Measurements from ENCODE around the gene CELA2B. TPM values are rescaled to one million over a fixed set of nuclear protein-coding genes. Genes with fewer than 3 reads are reported as not detected.

Gene CELA2B
- polyA plus RNA-seq, 1 of the 3 experiments (the other 2 are of a cell fraction) = not detected

DNA sequence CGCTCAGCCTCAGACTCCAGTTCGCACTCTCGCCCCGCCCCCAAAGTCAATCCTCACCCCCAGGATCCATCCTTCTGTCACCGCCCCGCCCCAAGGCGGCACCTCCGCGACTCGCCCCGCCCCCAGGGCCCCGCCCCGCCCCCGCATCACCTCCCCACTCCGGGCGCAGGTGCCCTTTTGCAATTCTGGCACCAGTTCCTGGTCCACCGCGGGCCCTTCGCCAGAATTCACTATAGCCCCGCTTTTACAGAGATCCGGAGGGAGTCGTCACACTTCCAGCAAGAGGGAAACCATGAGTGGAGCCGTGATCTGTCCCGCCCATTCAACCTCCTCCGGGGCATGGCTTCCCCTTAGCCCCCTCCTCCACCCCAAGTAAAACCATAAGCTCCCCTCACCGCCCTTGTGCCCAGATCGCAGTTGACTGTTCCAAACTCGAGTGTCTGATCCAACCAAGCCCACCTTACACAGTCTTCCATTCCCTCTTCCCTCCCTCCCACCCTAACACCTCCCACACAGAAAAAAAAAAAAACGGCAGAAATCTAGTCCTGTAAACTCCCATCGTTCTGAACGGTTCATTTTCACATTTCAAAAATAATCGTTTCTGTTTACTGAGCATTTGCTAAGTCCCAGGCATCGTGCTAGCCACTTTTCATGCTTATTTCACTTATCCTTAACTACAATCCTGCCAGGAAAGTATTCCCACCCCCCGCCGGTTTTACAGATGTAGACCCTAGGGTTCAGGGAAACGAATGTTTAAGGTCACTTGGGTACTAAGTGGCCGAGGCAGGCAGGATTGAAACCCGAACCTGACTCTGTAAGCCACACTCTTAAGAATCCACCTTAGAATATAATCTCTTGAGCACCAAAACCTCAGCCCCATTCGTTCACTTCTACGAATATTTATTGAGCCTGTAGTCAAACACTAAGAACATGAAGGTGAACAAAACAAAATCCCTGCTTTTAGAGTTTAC is 49.4 kb downstream of the CELA2B start (continued):
- TF ChIP-seq, protein P1, sequence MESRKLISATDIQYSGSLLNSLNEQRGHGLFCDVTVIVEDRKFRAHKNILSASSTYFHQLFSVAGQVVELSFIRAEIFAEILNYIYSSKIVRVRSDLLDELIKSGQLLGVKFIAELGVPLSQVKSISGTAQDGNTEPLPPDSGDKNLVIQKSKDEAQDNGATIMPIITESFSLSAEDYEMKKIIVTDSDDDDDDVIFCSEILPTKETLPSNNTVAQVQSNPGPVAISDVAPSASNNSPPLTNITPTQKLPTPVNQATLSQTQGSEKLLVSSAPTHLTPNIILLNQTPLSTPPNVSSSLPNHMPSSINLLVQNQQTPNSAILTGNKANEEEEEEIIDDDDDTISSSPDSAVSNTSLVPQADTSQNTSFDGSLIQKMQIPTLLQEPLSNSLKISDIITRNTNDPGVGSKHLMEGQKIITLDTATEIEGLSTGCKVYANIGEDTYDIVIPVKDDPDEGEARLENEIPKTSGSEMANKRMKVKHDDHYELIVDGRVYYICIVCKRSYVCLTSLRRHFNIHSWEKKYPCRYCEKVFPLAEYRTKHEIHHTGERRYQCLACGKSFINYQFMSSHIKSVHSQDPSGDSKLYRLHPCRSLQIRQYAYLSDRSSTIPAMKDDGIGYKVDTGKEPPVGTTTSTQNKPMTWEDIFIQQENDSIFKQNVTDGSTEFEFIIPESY (IDR thresholded peaks at IDR 0.05; ENCODE audit: borderline replicate concordance, low read depth) = no peak
- no peak for TF ChIP-seq CHD2 (IDR thresholded peaks at IDR 0.05; ENCODE audit: low read length, partially characterized antibody)

DNA sequence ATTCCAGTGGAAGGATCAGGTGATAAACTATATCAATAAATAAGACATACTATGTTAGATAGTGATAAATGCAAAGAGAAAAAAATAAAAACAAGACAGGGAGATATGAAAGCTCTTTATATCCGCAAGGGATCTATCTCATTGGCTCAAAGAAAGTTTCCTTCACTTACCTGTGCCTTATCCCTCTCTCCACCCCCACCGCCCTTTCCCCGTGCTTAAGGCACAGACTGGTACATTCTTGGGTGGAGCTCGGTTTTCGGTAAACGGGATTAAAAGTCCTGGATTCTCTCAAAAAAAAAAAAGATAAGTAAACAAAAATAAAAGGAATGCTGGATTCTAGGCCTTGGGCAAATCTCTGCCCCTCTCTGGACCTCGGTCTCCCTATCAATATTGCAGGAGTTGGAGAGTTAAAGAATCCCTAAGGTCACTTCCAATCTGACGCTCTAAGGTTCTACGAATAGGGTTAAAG is 50.2 kb downstream of the CELA2B start:
- no peaks in the 10 kb centered on the region; the same call in 1 of the 2 replicates for H4K20me1 ChIP-seq (ENCODE audit: insufficient read depth)
- H3K27ac ChIP-seq (ENCODE audit: low read depth in 2 of 2, low read length in 1 of 2) = peak overlapping the region; percentile 84 to 88
- peaks cover 54% of the 10 kb centered on the region for H3K79me2 ChIP-seq (ENCODE audit: insufficient read depth)
- H3K4me3 ChIP-seq (ENCODE audit: low read depth in 2 of 2, low read length in 1 of 2) = peak overlapping the region; percentile 88 to 89
- peaks cover 6 to 20% of the 10 kb centered on the region in 2 experiments for H3K4me1 ChIP-seq (ENCODE audit: control insufficient read depth in 1 of 2, insufficient read depth in 2 of 2, low read depth in 1 of 2, low read length in 1 of 2)
- ChIA-PET POLR2A (no interaction called here), CTCF (interaction anchor here (1.0 to 1.3 kb wide), 2 partner anchors 202 to 215 kb away, joined by 3 to 4 read pairs; no protein-coding TSS in a partner anchor)
- H3K9me3 ChIP-seq = no peaks in the 10 kb centered on the region
- DNase-seq = no peak
- H3K27me3 ChIP-seq (ENCODE audit: insufficient read depth) = no peaks in the 10 kb centered on the region
- peaks cover 16% of the 10 kb centered on the region for H3F3A ChIP-seq (replicated peaks; ENCODE audit: insufficient read depth)
- 16% methylated on average over 9 of the region's 9 CpGs for WGBS (ENCODE audit: low lambda C conversion rate)
- H3K4me2 ChIP-seq = peak overlapping the region; percentile 91
- peak overlapping the region; percentile 62 for H3K9ac ChIP-seq
- H3K9me2 ChIP-seq = no peaks in the 10 kb centered on the region
- H2AFZ ChIP-seq (ENCODE audit: low read depth) = peak overlapping the region; percentile 90
- no peak for TF ChIP-seq GABPA (IDR thresholded peaks at IDR 0.05; ENCODE audit: low read depth)
- no peak for TF ChIP-seq FOXM1 (IDR thresholded peaks at IDR 0.05; ENCODE audit: low read depth)
- TF ChIP-seq, protein P2, sequence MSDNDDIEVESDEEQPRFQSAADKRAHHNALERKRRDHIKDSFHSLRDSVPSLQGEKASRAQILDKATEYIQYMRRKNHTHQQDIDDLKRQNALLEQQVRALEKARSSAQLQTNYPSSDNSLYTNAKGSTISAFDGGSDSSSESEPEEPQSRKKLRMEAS (IDR thresholded peaks at IDR 0.05; ENCODE audit: low read depth) = no peak
- TF ChIP-seq, protein P3, sequence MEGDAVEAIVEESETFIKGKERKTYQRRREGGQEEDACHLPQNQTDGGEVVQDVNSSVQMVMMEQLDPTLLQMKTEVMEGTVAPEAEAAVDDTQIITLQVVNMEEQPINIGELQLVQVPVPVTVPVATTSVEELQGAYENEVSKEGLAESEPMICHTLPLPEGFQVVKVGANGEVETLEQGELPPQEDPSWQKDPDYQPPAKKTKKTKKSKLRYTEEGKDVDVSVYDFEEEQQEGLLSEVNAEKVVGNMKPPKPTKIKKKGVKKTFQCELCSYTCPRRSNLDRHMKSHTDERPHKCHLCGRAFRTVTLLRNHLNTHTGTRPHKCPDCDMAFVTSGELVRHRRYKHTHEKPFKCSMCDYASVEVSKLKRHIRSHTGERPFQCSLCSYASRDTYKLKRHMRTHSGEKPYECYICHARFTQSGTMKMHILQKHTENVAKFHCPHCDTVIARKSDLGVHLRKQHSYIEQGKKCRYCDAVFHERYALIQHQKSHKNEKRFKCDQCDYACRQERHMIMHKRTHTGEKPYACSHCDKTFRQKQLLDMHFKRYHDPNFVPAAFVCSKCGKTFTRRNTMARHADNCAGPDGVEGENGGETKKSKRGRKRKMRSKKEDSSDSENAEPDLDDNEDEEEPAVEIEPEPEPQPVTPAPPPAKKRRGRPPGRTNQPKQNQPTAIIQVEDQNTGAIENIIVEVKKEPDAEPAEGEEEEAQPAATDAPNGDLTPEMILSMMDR (IDR thresholded peaks at IDR 0.05) = no peak
- TF ChIP-seq FOXJ3 (CRISPR knock-in tag; IDR thresholded peaks at IDR 0.05) = no peak
- TF ChIP-seq RAD21 (IDR thresholded peaks at IDR 0.05; ENCODE audit: low read length) = no peak
- TF ChIP-seq TEAD4 (IDR thresholded peaks at IDR 0.05; ENCODE audit: borderline replicate concordance, insufficient read depth) = no peak
- no peak for TF ChIP-seq TCF12 (IDR thresholded peaks at IDR 0.05)
- no peak for TF ChIP-seq TAF1 (IDR thresholded peaks at IDR 0.05; ENCODE audit: borderline replicate concordance, low read depth, low read length)
- no peak for TF ChIP-seq RXRA (IDR thresholded peaks at IDR 0.05; ENCODE audit: borderline replicate concordance, low read depth)
- no peak for TF ChIP-seq POLR2AphosphoS5 (IDR thresholded peaks at IDR 0.05; ENCODE audit: low read depth, low read length)
- peaks cover 10 to 12% of the 10 kb centered on the region in 2 experiments for H3K36me3 ChIP-seq (replicated peaks in 1 of 2; ENCODE audit: control insufficient read depth in 1 of 2, insufficient read depth in 2 of 2, low read length in 1 of 2)

Data from SK-N-SH (cell line).